ENCODE results near the gene AJAP1. TPM values are rescaled to one million over a fixed set of nuclear protein-coding genes. Genes with fewer than 3 reads are reported as not detected.

Gene AJAP1
- total RNA-seq, 4 donors from 2014 or later = 0.30 to 4.0 (median 1.0) TPM

GRCh38 chr1:4695241-4695640 is 40.8 kb downstream of the AJAP1 start:
- Histone ChIP-seq H3K36me3 (no peaks in the 10 kb centered on the region), H3K27ac (no peak overlapping the region), H3K4me1 (no peaks in the 10 kb centered on the region), H3K27me3 (peaks cover 0 to 5% (median 0%) of the 10 kb centered on the region in 4 donors), H3K4me3 (no peak overlapping the region), H3K9me3 (no peaks in the 10 kb centered on the region)
- 82 to 84% methylated on average over 7 to 8 of the region's 8 CpGs for WGBS, 2 donors
- intact Hi-C loops (cut with DNase I) = no loop called here
- DNase-seq = no peak
- no peak for TF ChIP-seq POLR2A (IDR thresholded peaks at IDR 0.05)

- WGBS, 2 donors = 72 to 78% methylated on average over 3 to 8 of the region's 12 CpGs
- Histone ChIP-seq H3K36me3 (no peaks in the 10 kb centered on the region), H3K4me3 (no peak overlapping the region), H3K4me1 (no peaks in the 10 kb centered on the region), H3K9me3 (no peaks in the 10 kb centered on the region), H3K27me3 (peaks cover 0 to 5% (median 0%) of the 10 kb centered on the region in 4 donors), H3K27ac (no peak overlapping the region)
- intact Hi-C loops (cut with DNase I) = no loop called here
- no peak for DNase-seq
- no peak for TF ChIP-seq POLR2A (IDR thresholded peaks at IDR 0.05)
- TF ChIP-seq CTCF (IDR thresholded peaks at IDR 0.05) = no peak
These were observed 41.8 kb downstream of the AJAP1 start for GRCh38 chr1:4696161-4696745.

GRCh38 chr1:4696753-4697152 is 42.3 kb downstream of the AJAP1 start:
- Histone ChIP-seq H3K27me3 (peaks cover 0 to 7% (median 0%) of the 10 kb centered on the region in 4 donors), H3K4me1 (no peaks in the 10 kb centered on the region), H3K4me3 (no peak overlapping the region), H3K36me3 (no peaks in the 10 kb centered on the region), H3K27ac (no peak overlapping the region), H3K9me3 (no peaks in the 10 kb centered on the region)
- no peak for DNase-seq
- TF ChIP-seq POLR2A (IDR thresholded peaks at IDR 0.05) (no peak), CTCF (IDR thresholded peaks at IDR 0.05) (no peak)
- 91 to 100% methylated on average over 2 of the region's 2 CpGs for WGBS, 2 donors
- intact Hi-C loops (cut with DNase I) = no loop called here

- Histone ChIP-seq H3K9me3 (no peaks in the 10 kb centered on the region), H3K4me3 (no peak overlapping the region), H3K27ac (no peak overlapping the region), H3K36me3 (no peaks in the 10 kb centered on the region), H3K4me1 (no peaks in the 10 kb centered on the region), H3K27me3 (peaks cover 0 to 10% (median 0%) of the 10 kb centered on the region in 4 donors)
- DNase-seq = no peak
- intact Hi-C loops (cut with DNase I) = no loop called here
- 80 to 94% methylated on average over 11 to 17 of the region's 19 CpGs for WGBS, 2 donors
- no peak for TF ChIP-seq POLR2A (IDR thresholded peaks at IDR 0.05)
- no peak for TF ChIP-seq CTCF (IDR thresholded peaks at IDR 0.05)
These were observed 43.4 kb downstream of the AJAP1 start for GRCh38 chr1:4697801-4698200.

GRCh38 chr1:4698911-4699310 is 44.5 kb downstream of the AJAP1 start:
- Histone ChIP-seq H3K4me3 (no peak overlapping the region), H3K9me3 (no peaks in the 10 kb centered on the region), H3K27ac (no peak overlapping the region), H3K36me3 (no peaks in the 10 kb centered on the region), H3K27me3 (peaks cover 0 to 15% (median 0%) of the 10 kb centered on the region in 4 donors), H3K4me1 (peaks cover 0 to 7% (median 0%) of the 10 kb centered on the region in 3 donors)
- WGBS, 2 donors = 78 to 85% methylated on average over 4 to 5 of the region's 8 CpGs
- intact Hi-C loops (cut with DNase I) = no loop called here
- TF ChIP-seq CTCF (IDR thresholded peaks at IDR 0.05) = no peak
- TF ChIP-seq POLR2A (IDR thresholded peaks at IDR 0.05) = no peak
- DNase-seq = no peak

All from esophagus squamous epithelium (tissue), 5 donors.